ENCODE results near the gene TMEM109.
A peak's percentile ranks its signal among the peaks of the same experiment; 100 is the strongest.

Gene TMEM109

GRCh38 chr11:60912851-60913528 is 968 bp upstream of the TMEM109 start:
- peak; percentile 34 for DNase-seq
- H3K4me3 Mint-ChIP-seq = peak overlapping the region; percentile 94
- peaks cover 64% of the 10 kb centered on the region for H3K4me1 Mint-ChIP-seq (ENCODE audit: low read depth)
- no peaks in the 10 kb centered on the region for H3K27me3 Mint-ChIP-seq
- H3K36me3 Mint-ChIP-seq (ENCODE audit: low read depth) = peaks cover 32% of the 10 kb centered on the region
- H3K9me3 Mint-ChIP-seq = no peaks in the 10 kb centered on the region
- peak overlapping the region; percentile 99 for H3K27ac Mint-ChIP-seq

GRCh38 chr11:60914633-60915247 is 782 bp downstream of the TMEM109 start:
- Mint-ChIP-seq H3K36me3 (ENCODE audit: low read depth) (peaks cover 48% of the 10 kb centered on the region), H3K27me3 (no peaks in the 10 kb centered on the region), H3K9me3 (no peaks in the 10 kb centered on the region), H3K4me1 (ENCODE audit: low read depth) (peaks cover 82% of the 10 kb centered on the region), H3K4me3 (peak overlapping the region; percentile 94), H3K27ac (peak overlapping the region; percentile 92)
- peak; percentile 70 for DNase-seq

- Mint-ChIP-seq H3K36me3 (ENCODE audit: low read depth) (peaks cover 54% of the 10 kb centered on the region), H3K9me3 (no peaks in the 10 kb centered on the region), H3K4me1 (ENCODE audit: low read depth) (peaks cover 81% of the 10 kb centered on the region), H3K4me3 (peak overlapping the region; percentile 94), H3K27ac (peak overlapping the region; percentile 92), H3K27me3 (no peaks in the 10 kb centered on the region)
- peak; percentile 80 for DNase-seq
Observed at GRCh38 chr11:60915248-60915914, 1.4 kb downstream of the TMEM109 start.

- H3K27ac Mint-ChIP-seq = no peak overlapping the region
- H3K36me3 Mint-ChIP-seq (ENCODE audit: low read depth) = peaks cover 68% of the 10 kb centered on the region
- H3K9me3 Mint-ChIP-seq = no peaks in the 10 kb centered on the region
- peak overlapping the region; percentile 18 for H3K4me3 Mint-ChIP-seq
- DNase-seq = no peak
- no peaks in the 10 kb centered on the region for H3K27me3 Mint-ChIP-seq
- peaks cover 69% of the 10 kb centered on the region for H3K4me1 Mint-ChIP-seq (ENCODE audit: low read depth)
Observed at GRCh38 chr11:60916669-60917206, 2.8 kb downstream of the TMEM109 start.

GRCh38 chr11:60917267-60917666 is 3.3 kb downstream of the TMEM109 start:
- no peak overlapping the region for H3K4me3 Mint-ChIP-seq
- H3K27me3 Mint-ChIP-seq = no peaks in the 10 kb centered on the region
- H3K9me3 Mint-ChIP-seq = no peaks in the 10 kb centered on the region
- H3K4me1 Mint-ChIP-seq (ENCODE audit: low read depth) = peaks cover 63% of the 10 kb centered on the region
- peaks cover 73% of the 10 kb centered on the region for H3K36me3 Mint-ChIP-seq (ENCODE audit: low read depth)
- DNase-seq = no peak
- no peak overlapping the region for H3K27ac Mint-ChIP-seq

GRCh38 chr11:60918251-60918938 is 4.4 kb downstream of the TMEM109 start:
- H3K27me3 Mint-ChIP-seq = peaks cover 2% of the 10 kb centered on the region
- H3K4me1 Mint-ChIP-seq (ENCODE audit: low read depth) = peaks cover 54% of the 10 kb centered on the region
- no peak overlapping the region for H3K4me3 Mint-ChIP-seq
- peaks cover 84% of the 10 kb centered on the region for H3K36me3 Mint-ChIP-seq (ENCODE audit: low read depth)
- H3K27ac Mint-ChIP-seq = no peak overlapping the region
- DNase-seq = peak; percentile 19
- no peaks in the 10 kb centered on the region for H3K9me3 Mint-ChIP-seq

GRCh38 chr11:60918939-60919265 is 4.9 kb downstream of the TMEM109 start:
- no peak for DNase-seq
- no peak overlapping the region for H3K27ac Mint-ChIP-seq
- H3K4me1 Mint-ChIP-seq (ENCODE audit: low read depth) = peaks cover 52% of the 10 kb centered on the region
- no peak overlapping the region for H3K4me3 Mint-ChIP-seq
- H3K36me3 Mint-ChIP-seq (ENCODE audit: low read depth) = peaks cover 88% of the 10 kb centered on the region
- H3K27me3 Mint-ChIP-seq = peaks cover 4% of the 10 kb centered on the region
- H3K9me3 Mint-ChIP-seq = no peaks in the 10 kb centered on the region

GRCh38 chr11:60919320-60919719 is 5.4 kb downstream of the TMEM109 start:
- Mint-ChIP-seq H3K36me3 (ENCODE audit: low read depth) (peaks cover 85% of the 10 kb centered on the region), H3K27me3 (peaks cover 6% of the 10 kb centered on the region), H3K27ac (no peak overlapping the region), H3K9me3 (no peaks in the 10 kb centered on the region), H3K4me1 (ENCODE audit: low read depth) (peaks cover 53% of the 10 kb centered on the region), H3K4me3 (no peak overlapping the region)
- no peak for DNase-seq

- Mint-ChIP-seq H3K36me3 (ENCODE audit: low read depth) (peaks cover 83% of the 10 kb centered on the region), H3K4me1 (ENCODE audit: low read depth) (peaks cover 54% of the 10 kb centered on the region), H3K27ac (no peak overlapping the region), H3K27me3 (peaks cover 9% of the 10 kb centered on the region), H3K4me3 (no peak overlapping the region), H3K9me3 (no peaks in the 10 kb centered on the region)
- no peak for DNase-seq
Observed at GRCh38 chr11:60919956-60920355, 6.0 kb downstream of the TMEM109 start.

- H3K27me3 Mint-ChIP-seq = peaks cover 21% of the 10 kb centered on the region
- H3K9me3 Mint-ChIP-seq = no peaks in the 10 kb centered on the region
- no peak overlapping the region for H3K4me3 Mint-ChIP-seq
- no peak for DNase-seq
- H3K27ac Mint-ChIP-seq = no peak overlapping the region
- peaks cover 53% of the 10 kb centered on the region for H3K4me1 Mint-ChIP-seq (ENCODE audit: low read depth)
- peaks cover 72% of the 10 kb centered on the region for H3K36me3 Mint-ChIP-seq (ENCODE audit: low read depth)
Observed at GRCh38 chr11:60921259-60921658, 7.3 kb downstream of the TMEM109 start.

GRCh38 chr11:60921777-60922335 is 7.9 kb downstream of the TMEM109 start:
- Mint-ChIP-seq H3K4me1 (ENCODE audit: low read depth) (peaks cover 48% of the 10 kb centered on the region), H3K9me3 (no peaks in the 10 kb centered on the region), H3K36me3 (ENCODE audit: low read depth) (peaks cover 66% of the 10 kb centered on the region), H3K27ac (no peak overlapping the region), H3K4me3 (no peak overlapping the region), H3K27me3 (peaks cover 21% of the 10 kb centered on the region)
- no peak for DNase-seq

GRCh38 chr11:60922906-60923305 is 8.9 kb downstream of the TMEM109 start:
- no peaks in the 10 kb centered on the region for H3K9me3 Mint-ChIP-seq
- no peak overlapping the region for H3K4me3 Mint-ChIP-seq
- peaks cover 41% of the 10 kb centered on the region for H3K4me1 Mint-ChIP-seq (ENCODE audit: low read depth)
- peaks cover 21% of the 10 kb centered on the region for H3K27me3 Mint-ChIP-seq
- H3K36me3 Mint-ChIP-seq (ENCODE audit: low read depth) = peaks cover 57% of the 10 kb centered on the region
- no peak for DNase-seq
- H3K27ac Mint-ChIP-seq = no peak overlapping the region

- DNase-seq = no peak
- Mint-ChIP-seq H3K27ac (no peak overlapping the region), H3K4me3 (no peak overlapping the region), H3K9me3 (no peaks in the 10 kb centered on the region), H3K4me1 (ENCODE audit: low read depth) (peaks cover 37% of the 10 kb centered on the region), H3K27me3 (peaks cover 21% of the 10 kb centered on the region), H3K36me3 (ENCODE audit: low read depth) (peaks cover 53% of the 10 kb centered on the region)
Observed at GRCh38 chr11:60923326-60923725, 9.4 kb downstream of the TMEM109 start.

GRCh38 chr11:60923800-60924109 is 9.8 kb downstream of the TMEM109 start:
- Mint-ChIP-seq H3K27ac (no peak overlapping the region), H3K4me3 (peak overlapping the region; percentile 50), H3K27me3 (peaks cover 21% of the 10 kb centered on the region), H3K9me3 (no peaks in the 10 kb centered on the region), H3K4me1 (ENCODE audit: low read depth) (peaks cover 32% of the 10 kb centered on the region), H3K36me3 (ENCODE audit: low read depth) (peaks cover 50% of the 10 kb centered on the region)
- DNase-seq = no peak

Measured in activated T-cell treated with anti-CD3 and anti-CD28 coated beads, Interleukin-2, amount 50 U/mL, for 24 hours (primary cell).